Endothelial cell of umbilical vein (primary cell): ENCODE results near the gene CDH1.

Source experiments
- CTCF ChIP-seq, 2 donors: IDR thresholded peaks; 1 replicate in 1 of 2; 2 replicates in 1 of 2; pipeline ENCODE4 v1.5.1; 2011; ENCODE audit warnings: low read length in 2 of 2, mild to moderate bottlenecking in 2 of 2, moderate library complexity in 2 of 2, control low read depth in 1 of 2, inconsistent platforms in 1 of 2, low read depth in 1 of 2; ENCODE audit not compliant: insufficient read depth in 1 of 2; ENCODE audit errors: extremely low read depth in 1 of 2
- JUN ChIP-seq: IDR thresholded peaks from 2 replicates; pipeline ENCODE4 v1.6.1; 2011; ENCODE audit warnings: borderline replicate concordance, low read depth; ENCODE audit not compliant: insufficient read length, insufficient read depth

GRCh38 chr16:68764862-68765261 is 27.8 kb downstream of the CDH1 start:
- TF ChIP-seq CTCF (IDR thresholded peaks at IDR 0.05; ENCODE audit: extremely low read depth in 1 of 2, insufficient read depth in 1 of 2, low read depth in 1 of 2, low read length in 2 of 2) = no peak
- TF ChIP-seq JUN = no peak
